ENCODE measurements around the gene DDX25.

Gene DDX25

DNA sequence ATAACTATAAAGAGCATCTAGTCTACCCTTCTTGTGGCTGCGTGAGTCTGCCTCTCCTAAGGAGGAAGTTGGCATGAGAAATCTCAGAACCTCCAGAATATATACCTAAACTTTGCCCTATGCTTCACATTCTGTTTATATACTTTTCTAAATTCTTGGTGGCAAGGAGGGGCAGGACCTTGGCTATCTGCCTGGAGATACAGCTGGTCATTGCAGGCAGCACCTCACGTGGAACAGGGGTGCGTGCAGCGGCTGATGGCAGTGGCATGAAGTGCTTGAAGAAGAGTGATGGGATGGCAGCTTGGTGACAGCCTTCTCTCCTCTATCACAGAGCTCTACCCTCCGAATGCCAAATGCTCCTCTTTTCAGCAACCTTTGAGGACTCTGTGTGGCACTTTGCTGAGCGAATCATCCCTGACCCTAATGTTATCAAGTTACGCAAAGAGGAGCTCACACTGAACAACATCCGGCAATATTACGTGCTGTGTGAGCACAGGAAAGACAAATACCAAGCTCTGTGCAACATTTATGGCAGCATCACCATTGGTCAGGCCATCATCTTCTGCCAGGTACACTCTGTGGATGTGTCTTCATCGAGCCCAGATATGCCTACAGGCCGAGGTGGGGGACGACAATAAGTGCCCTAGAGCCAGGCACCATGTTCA, 12.5 kb downstream of the DDX25 start:
- H3K27me3 ChIP-seq (ENCODE audit: control insufficient read depth, insufficient read depth, low read length) = no peaks in the 10 kb centered on the region
- H3K9ac ChIP-seq (ENCODE audit: low read depth, low read length) = no peak overlapping the region
- no peaks in the 10 kb centered on the region for H3K4me1 ChIP-seq (ENCODE audit: control insufficient read depth, insufficient read depth, low read length)
- peaks cover 2% of the 10 kb centered on the region for H3K36me3 ChIP-seq (ENCODE audit: control insufficient read depth, insufficient read depth, low read length)
- H3K4me3 ChIP-seq (ENCODE audit: low read depth, low read length) = no peak overlapping the region
- H3K9me3 ChIP-seq (ENCODE audit: control insufficient read depth, insufficient read depth, low read length) = no peaks in the 10 kb centered on the region

- Histone ChIP-seq H3K4me1 (ENCODE audit: control insufficient read depth, insufficient read depth, low read length) (no peaks in the 10 kb centered on the region), H3K27me3 (ENCODE audit: control insufficient read depth, insufficient read depth, low read length) (no peaks in the 10 kb centered on the region), H3K36me3 (ENCODE audit: control insufficient read depth, insufficient read depth, low read length) (peaks cover 2% of the 10 kb centered on the region), H3K9me3 (ENCODE audit: control insufficient read depth, insufficient read depth, low read length) (no peaks in the 10 kb centered on the region), H3K4me3 (ENCODE audit: low read depth, low read length) (no peak overlapping the region), H3K9ac (ENCODE audit: low read depth, low read length) (no peak overlapping the region)
Observed at GRCh38 chr11:125918140-125918840, 14.0 kb downstream of the DDX25 start.

- peaks cover 2% of the 10 kb centered on the region for H3K4me1 ChIP-seq (ENCODE audit: control insufficient read depth, insufficient read depth, low read length)
- H3K36me3 ChIP-seq (ENCODE audit: control insufficient read depth, insufficient read depth, low read length) = peaks cover 2% of the 10 kb centered on the region
- no peaks in the 10 kb centered on the region for H3K9me3 ChIP-seq (ENCODE audit: control insufficient read depth, insufficient read depth, low read length)
- no peaks in the 10 kb centered on the region for H3K27me3 ChIP-seq (ENCODE audit: control insufficient read depth, insufficient read depth, low read length)
- no peak overlapping the region for H3K9ac ChIP-seq (ENCODE audit: low read depth, low read length)
- H3K4me3 ChIP-seq (ENCODE audit: low read depth, low read length) = no peak overlapping the region
Observed at GRCh38 chr11:125921042-125921441, 16.7 kb downstream of the DDX25 start.

DNA sequence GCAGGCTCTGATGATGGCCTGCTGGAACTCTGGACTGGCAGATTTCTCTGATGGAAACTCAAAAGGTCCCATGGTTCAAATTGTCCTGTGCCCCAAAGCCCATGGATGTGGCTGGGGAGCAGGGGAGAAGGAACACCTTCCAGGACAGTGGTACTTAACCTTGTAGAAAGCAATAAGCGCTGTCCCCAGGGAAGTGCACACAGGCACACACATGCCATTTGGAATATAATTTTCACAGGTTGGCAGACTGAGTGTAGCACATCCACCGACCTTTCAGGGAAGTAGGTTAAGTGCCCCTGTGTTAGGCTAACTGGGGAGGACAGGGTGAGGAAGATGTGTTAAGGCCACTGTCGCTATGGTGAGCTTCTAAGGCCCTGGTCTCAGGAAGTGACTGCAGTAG, 17.8 kb downstream of the DDX25 start:
- Histone ChIP-seq H3K36me3 (ENCODE audit: control insufficient read depth, insufficient read depth, low read length) (peaks cover 2% of the 10 kb centered on the region), H3K9ac (ENCODE audit: low read depth, low read length) (no peak overlapping the region), H3K4me1 (ENCODE audit: control insufficient read depth, insufficient read depth, low read length) (peaks cover 2% of the 10 kb centered on the region), H3K9me3 (ENCODE audit: control insufficient read depth, insufficient read depth, low read length) (no peaks in the 10 kb centered on the region), H3K27me3 (ENCODE audit: control insufficient read depth, insufficient read depth, low read length) (no peaks in the 10 kb centered on the region), H3K4me3 (ENCODE audit: low read depth, low read length) (no peak overlapping the region)

- Histone ChIP-seq H3K9me3 (ENCODE audit: control insufficient read depth, insufficient read depth, low read length) (no peaks in the 10 kb centered on the region), H3K4me1 (ENCODE audit: control insufficient read depth, insufficient read depth, low read length) (peaks cover 2% of the 10 kb centered on the region), H3K27me3 (ENCODE audit: control insufficient read depth, insufficient read depth, low read length) (no peaks in the 10 kb centered on the region), H3K4me3 (ENCODE audit: low read depth, low read length) (no peak overlapping the region), H3K9ac (ENCODE audit: low read depth, low read length) (no peak overlapping the region), H3K36me3 (ENCODE audit: control insufficient read depth, insufficient read depth, low read length) (peaks cover 2% of the 10 kb centered on the region)
Observed at GRCh38 chr11:125923012-125923579, 18.8 kb downstream of the DDX25 start.

DNA sequence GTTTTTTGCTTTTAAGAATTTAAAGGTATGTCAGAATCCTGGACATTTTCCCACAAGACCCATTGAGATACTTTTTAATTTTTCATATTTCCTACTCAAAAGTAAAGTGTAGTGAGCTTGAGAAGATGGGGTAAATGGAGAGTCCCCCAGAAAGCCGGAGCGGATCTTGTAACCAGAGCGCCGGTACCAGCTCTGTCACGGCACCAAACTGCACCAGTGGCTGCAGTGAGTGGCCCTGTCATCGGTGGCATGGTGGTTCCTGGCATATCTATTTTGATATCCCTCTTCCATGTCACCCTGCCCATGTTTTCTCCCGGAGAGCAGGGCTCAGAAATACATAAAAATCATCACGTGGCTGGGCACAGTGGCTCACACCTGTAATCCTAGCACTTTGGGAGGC, 19.3 kb downstream of the DDX25 start:
- Histone ChIP-seq H3K36me3 (ENCODE audit: control insufficient read depth, insufficient read depth, low read length) (peaks cover 2% of the 10 kb centered on the region), H3K27me3 (ENCODE audit: control insufficient read depth, insufficient read depth, low read length) (no peaks in the 10 kb centered on the region), H3K9ac (ENCODE audit: low read depth, low read length) (no peak overlapping the region), H3K4me3 (ENCODE audit: low read depth, low read length) (no peak overlapping the region), H3K4me1 (ENCODE audit: control insufficient read depth, insufficient read depth, low read length) (peaks cover 2% of the 10 kb centered on the region), H3K9me3 (ENCODE audit: control insufficient read depth, insufficient read depth, low read length) (no peaks in the 10 kb centered on the region)

- Histone ChIP-seq H3K9me3 (ENCODE audit: control insufficient read depth, insufficient read depth, low read length) (no peaks in the 10 kb centered on the region), H3K36me3 (ENCODE audit: control insufficient read depth, insufficient read depth, low read length) (peaks cover 2% of the 10 kb centered on the region)
Observed at GRCh38 chr11:125924384-125925007, 20.2 kb downstream of the DDX25 start.

GRCh38 chr11:125925247-125925740, 21.0 kb downstream of the DDX25 start:
- no peaks in the 10 kb centered on the region for H3K9me3 ChIP-seq (ENCODE audit: control insufficient read depth, insufficient read depth, low read length)
- no peaks in the 10 kb centered on the region for H3K27me3 ChIP-seq (ENCODE audit: control insufficient read depth, insufficient read depth, low read length)
- H3K36me3 ChIP-seq (ENCODE audit: control insufficient read depth, insufficient read depth, low read length) = peaks cover 2% of the 10 kb centered on the region
- H3K4me1 ChIP-seq (ENCODE audit: control insufficient read depth, insufficient read depth, low read length) = peaks cover 2% of the 10 kb centered on the region
- H3K9ac ChIP-seq (ENCODE audit: low read depth, low read length) = no peak overlapping the region
- no peak overlapping the region for H3K4me3 ChIP-seq (ENCODE audit: low read depth, low read length)

More at GRCh38 chr11:125924384-125925007, 20.2 kb downstream of the DDX25 start:
- H3K27me3 ChIP-seq (ENCODE audit: control insufficient read depth, insufficient read depth, low read length) = no peaks in the 10 kb centered on the region
- no peak overlapping the region for H3K4me3 ChIP-seq (ENCODE audit: low read depth, low read length)
- H3K4me1 ChIP-seq (ENCODE audit: control insufficient read depth, insufficient read depth, low read length) = peaks cover 2% of the 10 kb centered on the region
- no peak overlapping the region for H3K9ac ChIP-seq (ENCODE audit: low read depth, low read length)

DNA sequence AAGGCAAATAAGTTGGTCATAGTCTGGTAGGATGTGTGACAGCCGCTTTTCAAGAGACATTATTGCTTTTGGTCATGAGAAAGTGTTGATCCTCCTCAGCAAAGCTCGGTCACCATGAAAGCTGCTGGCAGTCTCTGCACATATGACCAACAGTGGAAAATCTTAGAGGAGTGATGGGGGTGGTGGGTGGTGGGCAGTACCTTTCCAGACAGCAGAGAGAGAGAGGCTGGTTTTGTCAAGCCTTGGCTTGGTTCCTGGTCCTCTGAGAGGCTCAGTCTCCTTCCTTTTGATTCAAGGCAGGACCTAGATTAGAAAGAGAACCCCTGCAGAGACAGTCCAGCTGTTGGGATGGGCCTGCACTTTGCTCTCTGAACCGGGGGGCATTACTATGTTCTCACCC, 21.5 kb downstream of the DDX25 start:
- Histone ChIP-seq H3K4me1 (ENCODE audit: control insufficient read depth, insufficient read depth, low read length) (peaks cover 2% of the 10 kb centered on the region), H3K4me3 (ENCODE audit: low read depth, low read length) (no peak overlapping the region), H3K27me3 (ENCODE audit: control insufficient read depth, insufficient read depth, low read length) (no peaks in the 10 kb centered on the region), H3K36me3 (ENCODE audit: control insufficient read depth, insufficient read depth, low read length) (no peaks in the 10 kb centered on the region), H3K9ac (ENCODE audit: low read depth, low read length) (no peak overlapping the region), H3K9me3 (ENCODE audit: control insufficient read depth, insufficient read depth, low read length) (no peaks in the 10 kb centered on the region)

- peaks cover 2% of the 10 kb centered on the region for H3K4me1 ChIP-seq (ENCODE audit: control insufficient read depth, insufficient read depth, low read length)
- H3K27me3 ChIP-seq (ENCODE audit: control insufficient read depth, insufficient read depth, low read length) = no peaks in the 10 kb centered on the region
- no peak overlapping the region for H3K9ac ChIP-seq (ENCODE audit: low read depth, low read length)
- H3K4me3 ChIP-seq (ENCODE audit: low read depth, low read length) = no peak overlapping the region
- no peaks in the 10 kb centered on the region for H3K36me3 ChIP-seq (ENCODE audit: control insufficient read depth, insufficient read depth, low read length)
- no peaks in the 10 kb centered on the region for H3K9me3 ChIP-seq (ENCODE audit: control insufficient read depth, insufficient read depth, low read length)
Observed at GRCh38 chr11:125926682-125927081, 22.4 kb downstream of the DDX25 start.

DNA sequence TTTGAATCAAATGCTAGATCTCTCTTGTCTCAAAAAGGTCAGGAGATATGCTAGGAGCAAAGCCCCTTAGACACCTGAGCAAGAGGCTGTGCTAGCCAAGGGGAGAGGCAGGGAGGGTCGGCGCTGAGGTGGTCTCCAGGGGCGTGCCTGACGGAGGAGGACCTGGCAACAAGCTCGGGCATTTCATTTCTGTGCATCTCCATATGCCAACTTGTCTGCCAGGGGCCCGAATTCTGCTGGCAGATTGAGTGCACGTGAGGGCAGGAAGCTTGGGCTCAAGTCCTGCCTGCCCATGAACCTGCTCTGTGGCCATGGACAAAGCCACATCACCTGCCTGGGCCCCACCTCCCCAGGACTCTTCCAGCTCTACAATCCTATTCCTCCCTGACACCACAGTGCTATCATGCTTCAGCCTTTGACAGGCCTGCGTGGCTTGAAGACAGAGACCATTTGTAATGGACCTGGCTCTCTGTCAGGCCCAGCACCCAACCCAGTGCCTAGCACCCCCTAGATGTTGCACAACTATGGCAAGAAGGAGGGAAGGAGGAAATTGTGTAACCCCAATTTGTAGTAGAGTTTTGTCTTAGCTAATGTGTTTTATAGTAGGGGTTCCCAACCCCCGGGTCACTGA, 25.3 kb downstream of the DDX25 start:
- Histone ChIP-seq H3K4me1 (ENCODE audit: control insufficient read depth, insufficient read depth, low read length) (peaks cover 11% of the 10 kb centered on the region), H3K4me3 (ENCODE audit: low read depth, low read length) (no peak overlapping the region), H3K9ac (ENCODE audit: low read depth, low read length) (no peak overlapping the region), H3K27me3 (ENCODE audit: control insufficient read depth, insufficient read depth, low read length) (no peaks in the 10 kb centered on the region), H3K36me3 (ENCODE audit: control insufficient read depth, insufficient read depth, low read length) (no peaks in the 10 kb centered on the region), H3K9me3 (ENCODE audit: control insufficient read depth, insufficient read depth, low read length) (no peaks in the 10 kb centered on the region)
